HG02884 (cell line): Measurements from ENCODE around the gene TMEM144.
"Not testable (repeated sequence)": the region's sequence is repeated elsewhere in the genome, so short reads cannot be mapped to it uniquely, and the experiment has no call there.

Source experiments
- ATAC-seq: cut with Tn5 transposase; IDR thresholded peaks from one replicate; pipeline ENCODE4 v1.9.1; 2021; ENCODE audit warnings: mild to moderate bottlenecking, moderate library complexity; ENCODE audit not compliant: unreplicated experiment

The TMEM144 gene

GRCh38 chr4:158234671-158235070 lies 24.4 kb downstream of the TMEM144 start:
- no peak for ATAC-seq

GRCh38 chr4:158236304-158237030 lies 26.2 kb downstream of the TMEM144 start:
- ATAC-seq, result no peak

GRCh38 chr4:158238575-158238974 lies 28.3 kb downstream of the TMEM144 start:
- ATAC-seq, result no peak

GRCh38 chr4:158239196-158239595 lies 28.9 kb downstream of the TMEM144 start:
- no peak for ATAC-seq

GRCh38 chr4:158243071-158243470 lies 32.8 kb downstream of the TMEM144 start:
- ATAC-seq, result no peak

- no peak for ATAC-seq
Measured at GRCh38 chr4:158250321-158250720, 40.0 kb downstream of the TMEM144 start.

- peak; percentile 83 for ATAC-seq
Measured at GRCh38 chr4:158253350-158253980, 43.2 kb downstream of the TMEM144 start.

- ATAC-seq, result no peak
Measured at GRCh38 chr4:158254292-158254691, 44.0 kb downstream of the TMEM144 start.

- ATAC-seq, result peak; percentile 67
Measured at GRCh38 chr4:158255727-158256324, 45.5 kb downstream of the TMEM144 start.

GRCh38 chr4:158259955-158260575 lies 49.8 kb downstream of the TMEM144 start:
- ATAC-seq, result no peak

GRCh38 chr4:158261480-158261879 lies 51.2 kb downstream of the TMEM144 start:
- no peak for ATAC-seq

- no peak for ATAC-seq
Measured at GRCh38 chr4:158268553-158268952, 58.3 kb downstream of the TMEM144 start.

GRCh38 chr4:158274636-158275035 lies 64.3 kb downstream of the TMEM144 start:
- ATAC-seq, result no peak

- no peak for ATAC-seq
Measured at GRCh38 chr4:158277558-158277957, 67.3 kb downstream of the TMEM144 start.

- not testable (repeated sequence) for ATAC-seq
Measured at GRCh38 chr4:158279052-158279451, 68.8 kb downstream of the TMEM144 start.

- no peak for ATAC-seq
Measured at GRCh38 chr4:158280856-158281255, 70.6 kb downstream of the TMEM144 start.

- ATAC-seq, result no peak
Measured at GRCh38 chr4:158282252-158282651, 72.0 kb downstream of the TMEM144 start.

- ATAC-seq, result no peak
Measured at GRCh38 chr4:158285429-158286216, 75.3 kb downstream of the TMEM144 start.

- no peak for ATAC-seq
Measured at GRCh38 chr4:158290912-158291311, 80.6 kb downstream of the TMEM144 start.

GRCh38 chr4:158291334-158292055 lies 81.2 kb downstream of the TMEM144 start:
- no peak for ATAC-seq
